GOT3 (cell line): ENCODE data around the gene SHC2.
"Not testable (repeated sequence)": the region's sequence is repeated elsewhere in the genome, so short reads cannot be mapped to it uniquely, and the experiment has no call there.

Experiments
- DNase-seq: peaks from one replicate; lab custom pipeline; 2025; ENCODE audit warnings: mixed read lengths; lab: John Stamatoyannopoulos, UW

SHC2 gene

DNA sequence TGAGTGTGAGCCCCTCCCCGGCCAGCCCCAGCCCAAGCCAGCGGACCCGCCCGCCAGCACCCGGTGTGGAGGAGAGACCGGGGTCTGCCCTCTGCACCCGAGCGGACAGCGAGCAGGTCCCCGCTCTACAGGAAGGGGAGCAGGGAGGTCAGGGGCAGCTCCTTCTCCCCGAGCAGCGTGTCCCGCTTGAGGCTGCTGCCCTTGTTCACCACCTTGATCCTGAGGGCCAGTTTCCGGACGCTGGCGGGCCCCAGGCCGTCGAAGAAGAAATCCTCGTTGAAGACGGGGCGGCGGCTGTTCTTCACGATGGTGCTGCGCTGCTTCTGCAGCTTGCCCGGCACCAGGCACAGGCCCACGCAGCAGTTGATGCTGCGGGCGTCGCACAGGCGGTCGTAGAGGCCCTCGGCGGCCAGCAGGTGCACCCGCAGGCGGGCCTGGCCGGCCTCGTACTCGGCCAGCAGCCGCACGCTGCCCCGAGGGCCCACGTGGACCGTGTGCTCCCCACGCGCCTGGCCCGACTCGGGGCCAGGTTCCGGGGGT is 53.8 kb downstream of the SHC2 start:
- DNase-seq = no peak

DNA sequence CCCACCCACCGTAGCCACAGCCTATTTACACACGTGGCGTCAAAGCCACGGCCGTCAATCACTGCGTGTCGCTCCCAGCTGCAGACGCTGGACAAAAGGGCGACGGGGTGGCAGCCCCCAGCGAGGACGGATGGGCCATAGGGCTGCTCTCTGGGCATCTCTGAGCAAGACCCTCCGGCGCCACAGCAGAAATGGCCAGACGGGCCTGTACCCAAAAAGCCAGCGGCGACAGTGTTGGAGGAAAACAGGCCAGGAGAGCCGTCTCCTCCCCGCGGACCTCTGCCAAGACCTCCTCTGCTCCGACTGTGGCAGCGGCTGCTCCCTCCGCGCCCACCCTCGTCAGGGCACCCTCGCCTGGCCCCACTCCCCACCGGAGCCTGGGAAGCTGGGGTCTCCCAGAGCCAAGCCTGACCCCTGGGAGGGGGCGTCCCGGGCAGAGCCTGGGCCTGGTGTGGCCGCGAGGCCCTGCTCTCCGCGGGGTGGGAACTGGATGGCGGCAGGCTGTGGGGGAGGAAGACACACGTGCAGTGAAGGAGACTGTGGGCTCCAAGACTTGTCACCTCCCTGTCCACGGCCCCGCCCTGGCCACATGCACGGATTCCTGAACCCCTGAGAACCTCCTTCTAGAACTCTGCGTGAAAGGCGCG is 54.6 kb downstream of the SHC2 start:
- no peak for DNase-seq

DNA sequence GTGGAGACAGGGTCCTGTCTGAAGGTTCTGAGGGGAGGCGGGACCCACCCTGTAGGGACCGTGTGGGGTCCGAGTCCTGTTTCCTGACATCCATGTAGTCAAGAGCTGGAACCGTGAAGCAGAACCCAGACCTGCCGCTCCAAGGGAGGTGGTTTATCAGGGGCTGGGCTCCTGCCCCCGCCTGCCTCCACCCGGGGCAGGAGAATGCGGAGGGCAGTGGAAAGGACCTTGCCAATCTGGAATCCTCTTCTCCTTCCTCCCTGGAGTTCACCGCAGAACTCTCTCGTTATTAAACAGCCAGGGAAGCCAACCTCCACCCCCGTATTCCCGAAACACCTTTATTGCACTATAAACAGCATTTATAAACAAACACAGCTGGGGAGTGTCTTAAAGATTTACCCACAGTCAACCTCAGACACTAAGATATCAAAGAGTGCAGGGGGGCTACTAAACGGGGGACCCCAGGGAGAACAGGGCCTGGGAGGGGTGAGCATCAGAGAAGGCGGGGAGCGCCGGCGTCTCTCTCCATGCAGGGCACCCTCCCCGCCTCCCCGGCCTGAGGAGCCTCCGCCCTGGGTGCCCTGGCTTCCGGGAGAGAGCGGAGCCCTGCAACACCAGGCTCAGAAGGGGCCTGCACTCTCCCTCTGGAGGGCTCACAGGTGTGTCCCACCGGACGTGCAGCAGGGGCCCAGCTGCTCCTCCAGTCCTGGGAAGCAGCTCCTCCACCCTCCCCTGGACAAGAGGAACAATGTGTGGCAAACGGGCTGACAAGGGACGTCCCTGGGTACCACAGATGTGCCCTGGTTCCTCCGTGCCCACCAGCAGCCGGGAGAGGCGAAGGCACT is 55.5 kb downstream of the SHC2 start:
- DNase-seq = no peak

DNA sequence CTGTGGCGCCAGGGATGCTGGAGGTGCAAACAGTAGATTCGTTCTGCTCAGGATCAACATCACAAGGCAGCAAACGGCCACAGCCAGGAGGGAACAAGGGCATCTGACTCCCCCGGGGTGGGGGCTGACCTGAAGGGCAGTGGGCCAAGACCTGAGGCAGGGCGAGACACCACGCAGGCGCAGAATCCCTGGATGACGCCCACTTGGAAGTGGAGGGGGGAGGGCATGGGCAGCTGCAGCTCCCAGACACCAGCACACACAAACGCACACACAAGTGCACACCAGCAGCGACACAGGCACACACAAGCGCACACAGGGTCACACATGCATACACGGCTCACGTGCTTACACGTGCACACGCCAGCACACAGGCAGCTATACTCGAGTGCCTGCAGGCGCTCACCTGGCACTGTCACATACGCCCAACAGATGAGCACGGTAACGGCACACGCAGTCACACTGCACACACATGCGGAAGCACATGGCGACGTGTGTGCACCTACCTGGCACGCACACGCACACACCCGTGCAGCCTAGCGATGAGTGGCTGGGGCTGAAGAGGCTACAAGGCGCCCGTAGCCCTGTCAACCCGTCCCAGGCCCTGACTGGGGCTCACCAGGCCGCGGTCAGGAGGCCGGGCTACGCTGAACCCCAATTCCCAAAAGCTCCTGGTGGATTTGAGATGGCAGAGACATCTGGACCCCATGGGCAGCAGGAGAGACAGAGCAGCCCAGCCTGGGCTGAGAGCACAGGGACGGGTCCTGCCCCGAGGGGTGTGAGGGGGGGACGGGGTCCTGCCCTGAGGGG is 57.4 kb downstream of the SHC2 start:
- no peak for DNase-seq

DNA sequence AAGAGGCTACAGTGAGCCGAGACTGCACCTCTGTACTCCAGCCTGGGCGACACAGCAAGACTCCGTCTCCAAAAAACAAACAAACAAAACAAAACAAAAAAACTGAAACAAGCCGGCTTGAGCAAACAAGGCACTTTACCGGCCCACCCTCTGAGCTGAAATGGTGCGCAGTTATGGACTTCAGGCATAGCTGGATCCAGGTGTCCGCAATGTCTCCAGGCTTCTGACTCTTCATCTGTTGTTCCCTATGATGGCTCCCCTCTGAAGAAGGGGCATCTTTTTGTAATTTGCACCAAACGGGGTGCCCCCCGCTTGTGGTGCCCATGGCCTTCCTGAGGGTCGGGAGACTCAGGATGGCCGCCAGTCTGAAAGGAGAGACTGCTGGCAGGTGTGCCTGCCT is 58.0 kb downstream of the SHC2 start:
- no peak for DNase-seq

DNA sequence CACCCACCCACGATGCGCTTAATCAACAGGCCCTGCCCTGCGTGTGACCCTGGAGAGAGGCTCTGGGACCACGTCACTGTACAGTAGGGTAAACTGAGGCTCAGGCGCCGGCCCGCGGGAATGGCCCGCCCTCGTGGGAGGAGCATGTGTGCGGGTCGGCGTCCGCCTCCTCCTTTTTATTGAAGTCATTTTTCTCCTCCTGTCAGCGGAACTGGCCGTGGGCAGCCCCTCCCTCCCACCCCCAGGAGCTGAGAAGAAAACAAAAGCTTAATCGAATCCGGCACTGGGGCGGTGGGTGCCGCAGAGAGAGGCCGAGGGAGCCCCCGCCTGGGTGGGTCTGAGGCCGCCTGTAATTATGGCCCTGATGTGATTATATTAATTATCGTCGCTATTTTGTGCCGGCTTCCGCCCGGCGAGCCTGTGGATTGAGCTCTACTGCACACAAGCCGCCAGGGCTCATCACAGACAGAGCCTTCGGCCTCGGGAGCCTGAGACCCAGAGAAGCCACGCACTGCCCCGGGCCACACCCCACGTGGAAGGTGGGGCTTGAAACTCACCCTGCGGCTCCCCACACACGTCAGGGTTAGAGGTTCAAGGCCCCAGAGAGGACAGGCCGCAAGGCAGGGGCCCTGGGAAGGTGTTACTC is 58.8 kb downstream of the SHC2 start:
- no peak for DNase-seq

DNA sequence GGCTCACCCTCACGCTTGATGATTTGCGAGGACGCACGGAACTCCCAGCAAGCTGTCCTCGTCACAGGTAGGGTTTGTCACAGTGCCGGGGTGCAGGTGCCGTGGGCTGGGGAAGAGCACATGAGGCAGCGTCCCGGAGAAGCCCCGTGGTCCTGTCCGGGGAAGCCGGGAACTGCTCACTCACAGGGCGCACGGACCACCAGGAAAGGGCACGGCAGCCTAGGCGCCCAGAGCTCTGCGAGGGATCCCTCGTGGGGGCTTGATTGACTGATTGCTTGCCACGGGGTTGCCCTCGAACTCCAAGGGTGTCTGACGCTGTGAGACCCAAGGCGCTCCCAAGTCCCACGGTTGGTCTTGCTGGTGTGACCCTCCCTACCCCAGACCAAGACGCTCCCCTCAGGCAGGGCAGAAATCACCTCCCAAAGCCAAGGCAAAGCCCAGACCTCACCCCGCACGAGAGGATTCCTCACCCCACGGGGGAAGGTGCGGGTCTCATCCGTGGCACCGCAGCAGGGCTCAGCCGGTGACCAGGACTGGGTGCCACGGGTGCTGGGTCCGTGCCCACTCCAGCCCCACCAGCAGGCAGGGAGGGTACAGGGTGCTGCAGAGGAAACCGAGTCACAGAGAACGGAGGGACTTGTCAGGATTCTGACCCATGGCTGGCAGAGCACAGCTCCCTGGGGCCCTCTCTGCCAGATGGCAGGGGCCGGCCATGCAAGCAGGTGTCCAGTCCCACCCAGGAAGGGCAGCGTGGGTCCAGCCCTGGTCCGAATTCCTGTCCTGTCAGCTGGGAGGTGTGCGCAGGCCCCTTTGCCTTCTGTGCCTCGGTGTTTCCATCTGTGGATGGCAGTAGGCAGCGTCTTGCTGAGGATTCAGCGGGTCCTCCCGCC is 59.6 kb downstream of the SHC2 start:
- no peak for DNase-seq

DNA sequence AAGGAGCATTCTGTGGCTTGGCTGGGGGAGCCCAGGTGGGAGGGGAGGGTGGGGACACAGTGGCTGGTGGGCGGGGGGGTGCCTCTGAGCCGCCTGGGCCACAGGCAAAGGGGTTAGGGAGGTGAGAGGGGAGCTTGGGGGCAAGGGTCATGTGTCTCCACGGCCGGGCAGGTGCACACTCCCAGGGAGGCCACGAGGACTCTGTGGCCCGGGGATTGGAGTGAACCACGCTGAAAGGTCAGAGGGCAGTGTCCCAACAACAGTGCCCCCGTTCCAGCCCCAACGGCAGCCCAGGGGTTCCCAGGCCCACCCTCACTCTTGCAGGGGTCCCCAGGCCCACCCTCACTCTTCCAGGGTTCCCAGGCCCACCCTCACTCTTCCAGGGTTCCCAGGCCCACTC is 61.5 kb downstream of the SHC2 start:
- no peak for DNase-seq

DNA sequence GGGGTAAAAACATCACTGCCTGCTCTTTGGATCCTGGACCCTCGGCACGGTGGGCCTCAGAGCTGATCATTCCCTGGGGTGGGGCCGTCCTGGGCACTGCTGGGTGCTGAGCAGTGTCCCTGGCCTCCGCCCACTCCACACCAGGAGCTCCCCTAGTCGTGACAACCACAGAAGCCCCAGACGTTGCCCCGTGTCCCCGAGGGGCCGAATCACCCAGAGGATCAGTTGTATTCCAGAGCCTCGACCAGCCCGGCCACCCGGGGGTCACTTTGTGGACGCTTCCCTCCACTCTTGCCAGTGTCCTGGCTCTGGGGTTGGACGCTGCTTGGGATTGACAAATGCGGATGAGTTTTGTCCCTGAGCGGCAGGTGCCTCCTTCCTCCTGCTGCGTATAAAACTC is 62.1 kb downstream of the SHC2 start:
- no peak for DNase-seq

DNA sequence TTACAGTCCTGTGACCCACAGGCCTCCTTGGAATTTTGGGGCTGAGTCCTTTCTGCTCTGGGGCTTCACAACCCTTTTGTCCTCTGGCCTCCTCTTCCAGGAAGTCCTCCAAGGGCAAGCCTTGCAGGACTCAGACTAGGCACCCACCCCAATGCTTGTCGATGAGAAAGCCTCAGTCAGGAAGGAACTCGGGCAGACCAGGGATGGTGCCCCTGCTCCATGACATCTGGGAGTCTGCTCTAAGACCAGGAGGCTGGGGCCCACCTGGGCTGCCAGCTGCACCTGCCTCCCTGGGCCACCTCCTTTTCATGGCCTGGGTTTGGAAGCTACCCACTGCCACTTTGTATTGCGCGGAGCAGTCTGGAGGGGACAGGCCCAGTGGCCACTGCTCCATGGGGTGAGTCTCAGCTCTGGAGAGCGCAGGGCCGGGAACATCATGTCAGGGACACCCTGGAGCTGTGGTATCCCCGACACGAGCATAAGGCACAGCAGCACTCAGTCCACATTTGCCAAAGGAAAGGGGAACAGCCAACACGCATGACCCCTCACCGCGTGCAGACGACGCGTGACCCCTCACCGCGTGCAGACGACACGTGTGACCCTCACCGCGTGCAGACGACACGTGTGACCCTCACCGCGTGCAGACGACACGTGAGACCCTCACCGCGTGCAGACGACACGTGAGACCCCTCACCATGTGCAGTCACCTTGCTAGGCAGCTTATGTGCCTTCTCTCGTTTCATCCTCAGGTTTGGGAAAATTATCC is 62.7 kb downstream of the SHC2 start:
- no peak for DNase-seq

DNA sequence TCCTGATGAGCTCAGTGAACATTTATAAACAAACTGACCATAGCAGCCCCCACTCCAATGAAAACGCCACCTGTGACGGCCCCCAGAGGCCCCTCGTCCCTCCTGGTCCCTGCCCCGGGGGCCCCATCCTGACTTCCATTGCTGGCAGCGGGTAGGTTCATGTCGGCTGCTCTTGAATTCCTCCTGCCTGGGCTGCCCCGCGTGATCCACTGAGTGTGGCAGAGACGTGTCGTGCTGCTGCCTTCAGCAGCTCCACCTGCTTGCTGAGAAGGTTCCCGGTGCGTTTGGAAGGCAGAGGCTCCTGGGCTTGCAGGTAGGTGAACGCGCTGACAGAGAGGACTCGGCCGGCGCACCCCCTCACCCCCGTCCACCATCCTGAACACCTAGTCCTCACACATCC is 63.5 kb downstream of the SHC2 start:
- no peak for DNase-seq

DNA sequence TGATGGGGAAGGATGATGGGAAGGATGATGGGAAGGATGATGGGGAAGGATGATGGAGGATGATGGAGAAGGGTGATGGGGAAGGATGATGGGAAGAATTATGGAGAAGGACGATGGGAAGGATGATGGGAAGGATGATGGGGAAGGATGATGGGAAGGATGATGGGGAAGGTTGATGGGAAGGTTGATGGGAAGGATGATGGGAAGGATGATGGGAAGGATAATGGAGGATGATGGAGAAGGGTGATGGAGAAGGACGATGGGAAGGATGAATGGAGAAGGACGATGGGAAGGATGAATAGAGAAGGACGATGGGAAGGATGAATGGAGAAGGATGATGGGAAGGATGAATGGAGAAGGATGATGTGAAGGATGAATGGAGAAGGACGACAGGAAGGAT is 65.4 kb downstream of the SHC2 start:
- DNase-seq = no peak

DNA sequence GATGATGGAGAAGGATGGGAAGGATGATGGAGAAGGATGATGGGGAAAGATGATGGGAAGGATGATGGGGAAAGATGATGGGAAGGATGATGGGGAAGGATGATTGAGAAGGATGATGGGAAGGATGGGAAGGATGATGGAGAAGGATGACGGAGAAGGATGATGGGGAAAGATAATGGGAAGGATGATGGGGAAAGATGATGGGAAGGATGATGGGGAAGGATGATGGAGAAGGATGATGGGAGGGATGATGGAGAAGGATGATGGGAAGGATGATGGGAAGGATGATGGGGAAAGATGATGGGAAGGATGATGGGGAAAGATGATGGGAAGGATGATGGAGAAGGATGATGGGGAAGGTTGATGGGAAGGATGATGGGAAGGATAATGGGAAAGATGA is 66.0 kb downstream of the SHC2 start:
- not testable (repeated sequence) for DNase-seq

DNA sequence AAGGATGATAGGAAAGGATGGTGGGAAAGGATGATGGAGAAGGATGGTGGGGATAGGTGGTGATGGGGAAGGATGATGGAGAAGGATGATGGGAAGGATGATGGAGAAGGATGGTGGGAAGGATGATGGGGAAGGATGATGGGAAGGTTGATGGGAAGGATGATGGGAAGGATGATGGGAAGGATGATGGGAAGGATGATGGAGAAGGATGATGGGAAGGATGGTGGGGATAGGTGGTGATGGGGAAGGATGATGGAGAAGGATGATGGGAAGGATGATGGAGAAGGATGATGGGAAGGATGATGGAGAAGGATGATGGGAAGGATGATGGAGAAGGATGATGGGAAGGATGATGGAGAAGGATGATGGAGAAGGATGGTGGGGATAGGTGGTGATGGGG is 67.3 kb downstream of the SHC2 start:
- not testable (repeated sequence) for DNase-seq

DNA sequence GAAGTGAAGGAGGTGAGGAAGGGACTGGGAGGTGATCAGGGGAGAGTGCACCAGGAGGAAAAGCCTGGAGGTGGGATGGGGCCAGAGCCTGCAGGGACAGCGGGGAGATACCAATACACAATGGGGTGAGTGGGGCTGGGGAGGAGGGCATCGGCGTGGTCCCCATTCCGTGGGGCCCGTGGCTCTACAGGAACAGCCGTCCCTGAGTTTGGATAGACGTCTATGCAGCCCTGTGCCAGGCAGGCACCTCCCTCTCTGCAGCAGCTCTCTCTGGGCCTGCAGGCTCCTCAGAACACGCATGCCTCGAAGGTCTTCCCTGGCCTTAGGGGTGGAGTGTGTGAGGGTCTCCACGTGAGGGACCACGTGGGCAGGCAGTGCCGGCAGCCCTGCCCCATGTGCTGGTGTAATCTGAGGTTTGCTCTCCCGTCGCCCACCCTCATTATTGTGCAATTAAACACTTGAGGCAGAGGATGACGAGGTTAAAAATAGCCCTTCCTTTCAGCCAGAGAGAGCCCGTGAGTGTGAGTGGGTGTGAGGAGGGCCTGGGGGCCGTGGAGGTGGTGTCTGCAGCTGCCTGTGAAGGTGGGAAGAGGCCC is 68.4 kb downstream of the SHC2 start:
- no peak for DNase-seq

DNA sequence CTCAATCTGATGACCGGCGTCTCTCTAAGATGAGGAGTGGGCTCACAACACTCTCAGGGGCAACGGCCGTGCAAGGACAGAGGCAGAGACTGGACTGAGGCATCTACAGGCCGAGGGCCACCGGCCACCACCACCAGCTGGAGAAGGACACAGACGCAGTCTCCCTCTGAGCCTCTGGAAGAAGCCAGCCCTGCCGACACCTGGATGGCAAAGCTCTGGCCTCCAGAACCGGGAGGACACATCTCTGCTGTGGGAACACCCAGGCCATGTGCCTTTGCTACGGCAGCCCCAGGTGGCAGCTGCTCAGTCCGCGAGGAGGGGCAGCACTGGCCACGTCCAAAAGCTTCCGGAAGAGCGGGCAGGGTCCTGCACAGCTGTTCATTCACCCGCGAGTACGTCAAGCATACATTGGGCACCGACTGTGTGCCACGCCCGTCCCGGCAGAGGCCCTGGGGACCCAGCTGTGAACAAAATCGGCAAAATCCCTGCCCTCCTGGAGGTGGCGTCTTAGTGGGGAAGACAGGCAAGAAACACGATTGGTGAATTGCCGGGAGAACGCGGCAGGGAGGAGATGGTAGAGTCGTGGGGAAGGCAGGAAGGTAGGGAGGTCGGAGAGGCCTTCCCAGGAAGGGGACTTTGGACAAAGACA is 69.0 kb downstream of the SHC2 start:
- DNase-seq = no peak

DNA sequence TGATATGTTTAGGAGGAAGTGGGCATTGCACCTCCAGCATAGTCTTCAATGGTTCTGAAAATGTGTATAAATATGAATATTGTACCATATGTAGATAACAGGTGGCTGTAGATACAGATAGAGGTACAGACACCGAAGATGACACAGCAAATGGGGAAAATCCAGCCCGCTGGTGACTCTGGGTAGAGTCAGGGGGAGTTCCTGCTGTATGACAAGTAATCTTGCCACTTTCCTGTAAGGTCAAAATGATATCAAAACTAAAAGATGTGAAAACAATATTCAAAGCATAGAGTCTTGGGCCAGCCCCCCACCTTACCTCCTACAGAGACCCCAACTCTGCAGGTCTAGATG is 69.7 kb downstream of the SHC2 start:
- DNase-seq = no peak

DNA sequence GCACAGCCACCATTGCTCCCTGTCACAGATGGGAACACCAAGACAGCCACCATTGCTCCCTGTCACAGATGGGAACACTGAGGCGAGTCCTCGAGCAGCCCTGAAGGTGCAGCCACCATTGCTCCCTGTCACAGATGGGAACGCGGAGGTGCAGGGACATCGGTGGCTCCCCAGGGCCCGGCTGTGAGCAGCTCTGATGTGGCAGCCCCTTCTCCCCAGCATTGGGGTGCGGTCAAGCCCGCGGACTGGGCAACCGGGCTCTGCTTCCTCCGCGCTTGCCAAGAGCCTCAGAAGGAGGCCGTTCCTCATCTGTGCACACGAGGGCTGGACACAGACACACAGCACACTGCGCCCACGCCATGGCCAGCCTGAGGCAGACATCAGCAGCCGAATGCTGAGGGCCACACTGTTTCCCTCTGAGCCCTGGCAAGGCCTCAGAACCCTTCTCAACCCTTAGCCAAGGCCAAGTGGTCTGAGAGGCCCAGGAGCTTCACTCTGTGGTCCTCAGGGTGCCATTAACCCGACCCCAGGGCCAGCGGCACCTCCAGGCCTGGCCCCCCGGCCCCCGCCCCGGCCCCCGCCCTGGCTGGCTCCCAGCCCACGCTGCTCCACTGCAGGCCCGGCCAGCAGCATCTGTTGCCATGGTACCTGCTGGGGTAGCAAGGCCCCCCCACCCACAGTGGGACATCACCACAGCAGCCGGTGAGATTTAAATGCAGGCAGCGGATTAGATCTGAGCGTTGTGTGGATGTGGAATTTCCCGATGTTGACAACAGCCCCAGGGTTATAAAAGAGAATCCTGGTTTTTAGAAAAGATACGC is 70.2 kb downstream of the SHC2 start:
- no peak for DNase-seq

DNA sequence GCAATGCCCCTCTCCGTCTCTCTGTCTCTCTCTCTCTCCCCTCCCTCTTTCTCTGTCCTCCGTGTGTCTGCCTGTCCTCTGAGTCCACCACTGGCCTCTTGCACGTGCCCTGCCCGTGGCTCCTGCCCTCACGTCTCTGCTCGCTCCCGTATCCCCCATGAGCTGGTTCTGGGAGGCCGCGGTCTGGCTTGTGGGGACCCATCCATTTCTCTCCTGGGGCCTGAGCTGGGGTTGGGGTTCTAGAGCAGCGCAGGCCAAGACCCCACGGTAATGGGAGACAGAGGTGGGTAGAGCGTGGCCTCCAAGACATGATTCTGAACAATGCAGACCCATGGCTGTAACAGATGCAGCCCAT is 70.9 kb downstream of the SHC2 start:
- DNase-seq = no peak
